Measurements from ENCODE around the gene FAM185A.
"Not testable (repeated sequence)": the region's sequence is repeated elsewhere in the genome, so short reads cannot be mapped to it uniquely, and the experiment has no call there.

FAM185A gene

GRCh38 chr7:102780926-102781325, 32.1 kb downstream of the FAM185A start:
- not testable (repeated sequence) for DNase-seq

GRCh38 chr7:102788770-102789169, 40.0 kb downstream of the FAM185A start:
- DNase-seq: not testable (repeated sequence)

- DNase-seq: not testable (repeated sequence)
These were observed 41.7 kb downstream of the FAM185A start for GRCh38 chr7:102790364-102791100.

GRCh38 chr7:102791367-102791766, 42.6 kb downstream of the FAM185A start:
- not testable (repeated sequence) for DNase-seq

- DNase-seq: not testable (repeated sequence)
These were observed 43.0 kb downstream of the FAM185A start for GRCh38 chr7:102791831-102792230.

- DNase-seq: not testable (repeated sequence)
These were observed 45.8 kb downstream of the FAM185A start for GRCh38 chr7:102794567-102794966.

GRCh38 chr7:102795987-102796595, 47.3 kb downstream of the FAM185A start:
- not testable (repeated sequence) for DNase-seq

- no peak for DNase-seq
These were observed 57.8 kb downstream of the FAM185A start for GRCh38 chr7:102806613-102807012.

GRCh38 chr7:102810916-102811315, 62.1 kb downstream of the FAM185A start:
- DNase-seq: no peak

GRCh38 chr7:102811942-102812678, 63.3 kb downstream of the FAM185A start:
- no peak for DNase-seq

GRCh38 chr7:102813191-102814024, 64.6 kb downstream of the FAM185A start:
- no peak for DNase-seq

- DNase-seq: peak in 1 of 5 donors; percentile 66
These were observed 65.2 kb downstream of the FAM185A start for GRCh38 chr7:102814025-102814471.

- DNase-seq: no peak
These were observed 69.1 kb downstream of the FAM185A start for GRCh38 chr7:102817616-102818573.

- DNase-seq: no peak
These were observed 70.4 kb downstream of the FAM185A start for GRCh38 chr7:102819151-102819550.

GRCh38 chr7:102821994-102822747, 73.4 kb downstream of the FAM185A start:
- DNase-seq: no peak

- no peak for DNase-seq
These were observed 74.8 kb downstream of the FAM185A start for GRCh38 chr7:102823390-102824119.

- DNase-seq: no peak
These were observed 79.5 kb downstream of the FAM185A start for GRCh38 chr7:102828286-102828685.

GRCh38 chr7:102829075-102829474, 80.3 kb downstream of the FAM185A start:
- DNase-seq: no peak

GRCh38 chr7:102830197-102830596, 81.4 kb downstream of the FAM185A start:
- no peak for DNase-seq

GRCh38 chr7:102832674-102833073, 83.9 kb downstream of the FAM185A start:
- no peak for DNase-seq

Data from T-helper 1 cell (primary cell).